Measurements from ENCODE around the gene SLCO3A1.

DNA sequence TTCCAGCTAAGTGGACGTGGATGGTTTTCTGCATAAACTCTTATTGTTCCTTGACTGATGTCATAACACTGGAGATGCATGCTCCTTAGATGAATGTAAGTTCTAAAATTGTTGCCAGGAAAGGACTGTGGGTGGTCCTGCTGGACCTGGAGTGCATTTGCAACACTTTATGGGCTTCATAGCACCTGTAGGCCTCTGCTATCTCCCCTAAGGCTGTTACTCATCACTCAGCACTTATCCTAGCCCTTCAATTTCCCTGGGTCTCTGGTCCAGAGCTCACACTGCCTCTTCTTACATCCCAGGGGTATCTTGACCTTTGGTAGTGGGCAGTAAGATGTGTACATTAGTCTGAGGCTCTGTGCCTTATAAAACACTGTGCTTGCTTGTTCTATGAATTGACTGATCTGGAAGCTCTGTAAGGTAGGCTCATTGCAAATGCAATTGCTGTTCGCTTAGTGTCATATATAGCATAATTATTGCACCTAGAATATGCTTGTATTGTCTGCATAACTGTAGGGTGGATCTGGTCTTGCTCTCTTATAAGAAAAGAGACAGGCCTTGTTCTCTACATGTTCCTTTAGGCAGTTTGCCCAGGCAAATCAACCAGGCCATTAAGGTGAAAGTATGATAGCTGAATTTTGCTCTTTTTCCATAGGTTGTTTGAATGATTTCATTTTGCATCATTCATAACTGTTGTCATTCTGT is 35.8 kb downstream of the SLCO3A1 start:
- TF ChIP-seq, protein P1, sequence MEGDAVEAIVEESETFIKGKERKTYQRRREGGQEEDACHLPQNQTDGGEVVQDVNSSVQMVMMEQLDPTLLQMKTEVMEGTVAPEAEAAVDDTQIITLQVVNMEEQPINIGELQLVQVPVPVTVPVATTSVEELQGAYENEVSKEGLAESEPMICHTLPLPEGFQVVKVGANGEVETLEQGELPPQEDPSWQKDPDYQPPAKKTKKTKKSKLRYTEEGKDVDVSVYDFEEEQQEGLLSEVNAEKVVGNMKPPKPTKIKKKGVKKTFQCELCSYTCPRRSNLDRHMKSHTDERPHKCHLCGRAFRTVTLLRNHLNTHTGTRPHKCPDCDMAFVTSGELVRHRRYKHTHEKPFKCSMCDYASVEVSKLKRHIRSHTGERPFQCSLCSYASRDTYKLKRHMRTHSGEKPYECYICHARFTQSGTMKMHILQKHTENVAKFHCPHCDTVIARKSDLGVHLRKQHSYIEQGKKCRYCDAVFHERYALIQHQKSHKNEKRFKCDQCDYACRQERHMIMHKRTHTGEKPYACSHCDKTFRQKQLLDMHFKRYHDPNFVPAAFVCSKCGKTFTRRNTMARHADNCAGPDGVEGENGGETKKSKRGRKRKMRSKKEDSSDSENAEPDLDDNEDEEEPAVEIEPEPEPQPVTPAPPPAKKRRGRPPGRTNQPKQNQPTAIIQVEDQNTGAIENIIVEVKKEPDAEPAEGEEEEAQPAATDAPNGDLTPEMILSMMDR (IDR thresholded peaks at IDR 0.05) = no peak
- TF ChIP-seq EP300 (IDR thresholded peaks at IDR 0.05) (no peak), POLR2AphosphoS5 (IDR thresholded peaks at IDR 0.05) (no peak)
